SK-N-SH treated with all-trans-retinoic acid at 6 μM for 48 hours (cell line): ENCODE data around the gene RERE.

Experiments used
- ARNTL ChIP-seq: fragments of 450-650 bp; formaldehyde crosslinking; IDR thresholded peaks from 2 replicates; pipeline ENCODE4 v1.5.0; 2020; ENCODE audit warnings: low read depth, mild to moderate bottlenecking, moderate library complexity, borderline replicate concordance
- BACH2 ChIP-seq: fragments of 250-450 bp; sonication (Bioruptor Pico); IDR thresholded peaks from 2 replicates; pipeline ENCODE4 v1.9.0; 2021; ENCODE audit warnings: mild to moderate bottlenecking, borderline replicate concordance
- RARB ChIP-seq: fragments of 250-450 bp; sonication (Bioruptor Pico); IDR thresholded peaks from 2 replicates; pipeline ENCODE4 v1.8.0; 2021; ENCODE audit warnings: mild to moderate bottlenecking, moderate library complexity
- SNAI2 ChIP-seq: fragments of 250-450 bp; sonication (Bioruptor Pico); IDR thresholded peaks from 2 replicates; pipeline ENCODE4 v1.5.0; 2020; ENCODE audit warnings: mild to moderate bottlenecking, moderate library complexity
- TCF4 ChIP-seq: fragments of 250-450 bp; sonication (Bioruptor Pico); IDR thresholded peaks from 2 replicates; pipeline ENCODE4 v1.8.0; 2021; ENCODE audit warnings: mild to moderate bottlenecking, moderate library complexity, borderline replicate concordance
- TOX ChIP-seq: fragments of 250-450 bp; sonication (Bioruptor Pico); IDR thresholded peaks from 2 replicates; pipeline ENCODE4 v1.8.0; 2021; ENCODE audit warnings: mild to moderate bottlenecking, moderate library complexity, borderline replicate concordance
- ZFP3 ChIP-seq: fragments of 250-450 bp; sonication (Bioruptor Pico); IDR thresholded peaks from 2 replicates; pipeline ENCODE4 v1.5.0; 2020; ENCODE audit warnings: mild to moderate bottlenecking, moderate library complexity
- ZFP30 ChIP-seq: fragments of 450-650 bp; formaldehyde crosslinking; IDR thresholded peaks from 2 replicates; pipeline ENCODE4 v1.5.0; 2022; ENCODE audit warnings: mild to moderate bottlenecking, moderate library complexity
- ZNF565 ChIP-seq: fragments of 450-650 bp; formaldehyde crosslinking; conservative IDR thresholded peaks from 2 replicates; pipeline ENCODE4 v1.5.0; 2020; ENCODE audit warnings: low read depth, mild to moderate bottlenecking, moderate library complexity
- TF ChIP-seq, protein P1 (sequence below): fragments of 250-450 bp; sonication (Bioruptor Pico); IDR thresholded peaks from 2 replicates; pipeline ENCODE4 v1.5.1; 2021; ENCODE audit warnings: mild to moderate bottlenecking, moderate library complexity
- TF ChIP-seq, protein P2 (sequence below): fragments of 250-450 bp; sonication (Bioruptor Pico); IDR thresholded peaks from 2 replicates; pipeline ENCODE4 v1.8.0; 2020; ENCODE audit warnings: mild to moderate bottlenecking, moderate library complexity, borderline replicate concordance
- TF ChIP-seq, protein P3 (sequence below): fragments of 250-450 bp; sonication (Bioruptor Pico); IDR thresholded peaks from 2 replicates; pipeline ENCODE4 v1.5.1; 2020; ENCODE audit warnings: low read depth, mild to moderate bottlenecking, moderate library complexity

DNA sequence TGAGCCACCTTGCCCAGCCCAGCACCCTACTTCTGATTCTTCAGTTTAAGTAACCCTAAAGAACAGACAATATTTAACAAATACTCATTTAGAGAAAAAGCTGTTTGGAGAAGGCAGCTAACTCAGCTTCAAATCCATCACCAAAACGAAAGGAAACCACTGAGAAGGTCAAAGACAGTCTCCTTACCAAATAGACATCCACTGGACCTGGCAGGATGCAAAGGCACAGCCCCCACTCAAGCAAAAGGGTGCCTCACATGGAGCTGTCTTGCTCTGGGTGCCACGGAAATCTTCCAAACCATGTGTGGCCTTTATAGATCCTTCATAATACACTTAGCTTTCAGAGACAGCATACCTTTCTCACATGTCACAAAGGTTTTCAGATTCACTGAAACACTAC lies 165.5 kb downstream of the RERE start:
- TF ChIP-seq ZFP30 (CRISPR knock-in tag) (no peak), TCF4 (CRISPR knock-in tag) (no peak), BACH2 (CRISPR knock-in tag) (no peak), ZNF565 (CRISPR knock-in tag) (no peak), TOX (CRISPR knock-in tag) (no peak), ARNTL (CRISPR knock-in tag) (no peak), SNAI2 (CRISPR knock-in tag) (no peak), ZFP3 (no peak), RARB (no peak)
- TF ChIP-seq, protein P1, sequence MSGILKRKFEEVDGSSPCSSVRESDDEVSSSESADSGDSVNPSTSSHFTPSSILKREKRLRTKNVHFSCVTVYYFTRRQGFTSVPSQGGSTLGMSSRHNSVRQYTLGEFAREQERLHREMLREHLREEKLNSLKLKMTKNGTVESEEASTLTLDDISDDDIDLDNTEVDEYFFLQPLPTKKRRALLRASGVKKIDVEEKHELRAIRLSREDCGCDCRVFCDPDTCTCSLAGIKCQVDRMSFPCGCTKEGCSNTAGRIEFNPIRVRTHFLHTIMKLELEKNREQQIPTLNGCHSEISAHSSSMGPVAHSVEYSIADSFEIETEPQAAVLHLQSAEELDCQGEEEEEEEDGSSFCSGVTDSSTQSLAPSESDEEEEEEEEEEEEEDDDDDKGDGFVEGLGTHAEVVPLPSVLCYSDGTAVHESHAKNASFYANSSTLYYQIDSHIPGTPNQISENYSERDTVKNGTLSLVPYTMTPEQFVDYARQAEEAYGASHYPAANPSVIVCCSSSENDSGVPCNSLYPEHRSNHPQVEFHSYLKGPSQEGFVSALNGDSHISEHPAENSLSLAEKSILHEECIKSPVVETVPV (CRISPR knock-in tag): no peak
- TF ChIP-seq, protein P2, sequence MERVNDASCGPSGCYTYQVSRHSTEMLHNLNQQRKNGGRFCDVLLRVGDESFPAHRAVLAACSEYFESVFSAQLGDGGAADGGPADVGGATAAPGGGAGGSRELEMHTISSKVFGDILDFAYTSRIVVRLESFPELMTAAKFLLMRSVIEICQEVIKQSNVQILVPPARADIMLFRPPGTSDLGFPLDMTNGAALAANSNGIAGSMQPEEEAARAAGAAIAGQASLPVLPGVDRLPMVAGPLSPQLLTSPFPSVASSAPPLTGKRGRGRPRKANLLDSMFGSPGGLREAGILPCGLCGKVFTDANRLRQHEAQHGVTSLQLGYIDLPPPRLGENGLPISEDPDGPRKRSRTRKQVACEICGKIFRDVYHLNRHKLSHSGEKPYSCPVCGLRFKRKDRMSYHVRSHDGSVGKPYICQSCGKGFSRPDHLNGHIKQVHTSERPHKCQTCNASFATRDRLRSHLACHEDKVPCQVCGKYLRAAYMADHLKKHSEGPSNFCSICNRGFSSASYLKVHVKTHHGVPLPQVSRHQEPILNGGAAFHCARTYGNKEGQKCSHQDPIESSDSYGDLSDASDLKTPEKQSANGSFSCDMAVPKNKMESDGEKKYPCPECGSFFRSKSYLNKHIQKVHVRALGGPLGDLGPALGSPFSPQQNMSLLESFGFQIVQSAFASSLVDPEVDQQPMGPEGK (CRISPR knock-in tag): no peak
- TF ChIP-seq, protein P3, sequence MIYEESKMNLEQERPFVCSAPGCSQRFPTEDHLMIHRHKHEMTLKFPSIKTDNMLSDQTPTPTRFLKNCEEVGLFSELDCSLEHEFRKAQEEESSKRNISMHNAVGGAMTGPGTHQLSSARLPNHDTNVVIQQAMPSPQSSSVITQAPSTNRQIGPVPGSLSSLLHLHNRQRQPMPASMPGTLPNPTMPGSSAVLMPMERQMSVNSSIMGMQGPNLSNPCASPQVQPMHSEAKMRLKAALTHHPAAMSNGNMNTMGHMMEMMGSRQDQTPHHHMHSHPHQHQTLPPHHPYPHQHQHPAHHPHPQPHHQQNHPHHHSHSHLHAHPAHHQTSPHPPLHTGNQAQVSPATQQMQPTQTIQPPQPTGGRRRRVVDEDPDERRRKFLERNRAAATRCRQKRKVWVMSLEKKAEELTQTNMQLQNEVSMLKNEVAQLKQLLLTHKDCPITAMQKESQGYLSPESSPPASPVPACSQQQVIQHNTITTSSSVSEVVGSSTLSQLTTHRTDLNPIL (CRISPR knock-in tag): no peak
